GM12891 (cell line): ENCODE measurements around the gene BNC2.

Experiments
- POLR2A ChIP-seq: IDR thresholded peaks from 2 replicates; pipeline ENCODE4 v1.6.1; 2011; ENCODE audit warnings: low read depth, low read length, control low read depth
- POLR2AphosphoS5 ChIP-seq: IDR thresholded peaks from 2 replicates; pipeline ENCODE4 v1.6.1; 2011; ENCODE audit warnings: low read depth, low read length, control low read depth

GRCh38 chr9:16689351-16689938 is 181.0 kb downstream of the BNC2 start:
- TF ChIP-seq POLR2A (no peak), POLR2AphosphoS5 (no peak)
